NB4 (cell line): ENCODE measurements around the gene ZNF783.

Experiments
- DNase-seq: peaks from one replicate; pipeline ENCODE4 v3.0.0; 2010; ENCODE audit warnings: low read depth
- H3K4me3 ChIP-seq: one replicate; pipeline ENCODE4 v1.5.1; 2011; ENCODE audit warnings: mild to moderate bottlenecking, low read depth, low read length, moderate library complexity
- CTCF ChIP-seq: IDR thresholded peaks from one replicate; pipeline ENCODE4 v1.5.1; 2012; ENCODE audit warnings: low read depth, low read length
- MAX ChIP-seq: IDR thresholded peaks from 2 replicates; pipeline ENCODE4 v1.6.1; 2011; ENCODE audit warnings: low read depth, low read length
- MYC ChIP-seq: IDR thresholded peaks from 2 replicates; pipeline ENCODE4 v1.6.1; 2011; ENCODE audit warnings: low read depth, low read length
- POLR2A ChIP-seq: IDR thresholded peaks from 2 replicates; pipeline ENCODE4 v1.6.1; 2011; ENCODE audit warnings: mild to moderate bottlenecking; ENCODE audit not compliant: insufficient read length; ENCODE audit errors: extremely low read depth

The ZNF783 gene

GRCh38 chr7:149333321-149333717 lies 71.3 kb downstream of the ZNF783 start:
- DNase-seq, result no peak
- TF ChIP-seq CTCF (no peak), POLR2A (no peak), MYC (no peak), MAX (no peak)
- no peak overlapping the region for H3K4me3 ChIP-seq

- TF ChIP-seq POLR2A (no peak), CTCF (no peak), MYC (no peak)
- no peak overlapping the region for H3K4me3 ChIP-seq
- DNase-seq, result no peak
Observed at GRCh38 chr7:149334219-149334618, 72.2 kb downstream of the ZNF783 start.
